ENCODE results near the gene MAFF.

The MAFF gene

GRCh38 chr22:38192475-38192863 lies 9.3 kb upstream of the MAFF start:
- no peak for TF ChIP-seq CTCF (IDR thresholded peaks at IDR 0.05)

- no peak for TF ChIP-seq CTCF (IDR thresholded peaks at IDR 0.05)
These were observed 8.2 kb upstream of the MAFF start for GRCh38 chr22:38193580-38193979.

- TF ChIP-seq CTCF (IDR thresholded peaks at IDR 0.05) = no peak
These were observed 4.9 kb upstream of the MAFF start for GRCh38 chr22:38196791-38197419.

GRCh38 chr22:38199826-38200559 lies 1.8 kb upstream of the MAFF start:
- TF ChIP-seq CTCF (IDR thresholded peaks at IDR 0.05) = no peak

GRCh38 chr22:38201371-38201710 lies 453 bp upstream of the MAFF start:
- TF ChIP-seq CTCF (IDR thresholded peaks at IDR 0.05) = no peak

GRCh38 chr22:38202437-38203089 lies 769 bp downstream of the MAFF start:
- peak; percentile 18; the same call in 1 of the 2 replicates for TF ChIP-seq CTCF (IDR thresholded peaks at IDR 0.05)

- no peak for TF ChIP-seq CTCF (IDR thresholded peaks at IDR 0.05)
These were observed 1.5 kb downstream of the MAFF start for GRCh38 chr22:38203090-38203810.
